ENCODE measurements around the gene RAB21. TPM values are rescaled to one million over a fixed set of nuclear protein-coding genes. Genes with fewer than 3 reads are reported as not detected.

The RAB21 gene
- total RNA-seq, 2 donors from 2014 or later: 20.8 to 23.7 TPM

DNA sequence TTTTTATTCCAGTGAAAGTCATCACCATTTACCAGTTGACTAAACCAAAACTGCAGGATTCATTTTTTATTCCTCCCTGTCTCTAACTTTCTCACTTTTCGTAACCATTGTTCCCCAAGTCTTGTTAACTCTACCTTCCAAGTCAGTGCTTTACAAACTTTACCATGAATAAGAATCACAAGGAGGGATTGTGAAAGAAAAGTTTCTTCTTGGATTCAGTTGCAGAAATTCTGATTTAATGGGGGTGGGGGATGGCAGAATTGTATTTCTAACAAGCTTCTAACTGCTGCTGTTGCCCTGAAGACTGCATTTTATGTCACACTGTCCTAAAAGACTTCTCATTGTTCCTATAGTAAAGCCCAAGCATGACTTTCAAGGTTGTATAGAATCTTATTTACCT is 5.0 kb upstream of the RAB21 start:
- H3K4me3 ChIP-seq: no peak overlapping the region
- H3K27me3 ChIP-seq (replicated peaks; ENCODE audit: insufficient read depth): no peaks in the 10 kb centered on the region
- no peak for DNase-seq (ENCODE audit: low spot score)
- 92% methylated on average over 1 of the region's 1 CpG for WGBS
- no peak for TF ChIP-seq POLR2A (IDR thresholded peaks at IDR 0.05)
- TF ChIP-seq, protein P1, sequence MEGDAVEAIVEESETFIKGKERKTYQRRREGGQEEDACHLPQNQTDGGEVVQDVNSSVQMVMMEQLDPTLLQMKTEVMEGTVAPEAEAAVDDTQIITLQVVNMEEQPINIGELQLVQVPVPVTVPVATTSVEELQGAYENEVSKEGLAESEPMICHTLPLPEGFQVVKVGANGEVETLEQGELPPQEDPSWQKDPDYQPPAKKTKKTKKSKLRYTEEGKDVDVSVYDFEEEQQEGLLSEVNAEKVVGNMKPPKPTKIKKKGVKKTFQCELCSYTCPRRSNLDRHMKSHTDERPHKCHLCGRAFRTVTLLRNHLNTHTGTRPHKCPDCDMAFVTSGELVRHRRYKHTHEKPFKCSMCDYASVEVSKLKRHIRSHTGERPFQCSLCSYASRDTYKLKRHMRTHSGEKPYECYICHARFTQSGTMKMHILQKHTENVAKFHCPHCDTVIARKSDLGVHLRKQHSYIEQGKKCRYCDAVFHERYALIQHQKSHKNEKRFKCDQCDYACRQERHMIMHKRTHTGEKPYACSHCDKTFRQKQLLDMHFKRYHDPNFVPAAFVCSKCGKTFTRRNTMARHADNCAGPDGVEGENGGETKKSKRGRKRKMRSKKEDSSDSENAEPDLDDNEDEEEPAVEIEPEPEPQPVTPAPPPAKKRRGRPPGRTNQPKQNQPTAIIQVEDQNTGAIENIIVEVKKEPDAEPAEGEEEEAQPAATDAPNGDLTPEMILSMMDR (IDR thresholded peaks at IDR 0.05): no peak
- no peak for TF ChIP-seq POLR2AphosphoS5 (IDR thresholded peaks at IDR 0.05)
- H3K27ac ChIP-seq: no peak overlapping the region
- H3K36me3 ChIP-seq: no peaks in the 10 kb centered on the region
- intact Hi-C loops (cut with DNase I): loop anchor here (5.0 kb wide), 2 partner anchors 62 to 332 kb away; partner anchors contain the start of gene TMEM19
- no peaks in the 10 kb centered on the region for H3K4me1 ChIP-seq (replicated peaks)
- no peaks in the 10 kb centered on the region for H3K9me3 ChIP-seq

GRCh38 chr12:71752891-71753290 is 1.8 kb upstream of the RAB21 start:
- H3K9me3 ChIP-seq: no peaks in the 10 kb centered on the region
- H3K27ac ChIP-seq: no peak overlapping the region
- intact Hi-C loops (cut with DNase I): loop anchor here (5.0 kb wide), 1 partner anchor 66 kb away; the partner anchor contains the start of gene TMEM19
- no peak overlapping the region for H3K4me3 ChIP-seq
- H3K4me1 ChIP-seq (replicated peaks): no peaks in the 10 kb centered on the region
- TF ChIP-seq POLR2AphosphoS5 (IDR thresholded peaks at IDR 0.05): no peak
- H3K36me3 ChIP-seq: no peaks in the 10 kb centered on the region
- no peak for DNase-seq (ENCODE audit: low spot score)
- H3K27me3 ChIP-seq (replicated peaks; ENCODE audit: insufficient read depth): no peaks in the 10 kb centered on the region
- 83% methylated on average over 1 of the region's 1 CpG for WGBS

DNA sequence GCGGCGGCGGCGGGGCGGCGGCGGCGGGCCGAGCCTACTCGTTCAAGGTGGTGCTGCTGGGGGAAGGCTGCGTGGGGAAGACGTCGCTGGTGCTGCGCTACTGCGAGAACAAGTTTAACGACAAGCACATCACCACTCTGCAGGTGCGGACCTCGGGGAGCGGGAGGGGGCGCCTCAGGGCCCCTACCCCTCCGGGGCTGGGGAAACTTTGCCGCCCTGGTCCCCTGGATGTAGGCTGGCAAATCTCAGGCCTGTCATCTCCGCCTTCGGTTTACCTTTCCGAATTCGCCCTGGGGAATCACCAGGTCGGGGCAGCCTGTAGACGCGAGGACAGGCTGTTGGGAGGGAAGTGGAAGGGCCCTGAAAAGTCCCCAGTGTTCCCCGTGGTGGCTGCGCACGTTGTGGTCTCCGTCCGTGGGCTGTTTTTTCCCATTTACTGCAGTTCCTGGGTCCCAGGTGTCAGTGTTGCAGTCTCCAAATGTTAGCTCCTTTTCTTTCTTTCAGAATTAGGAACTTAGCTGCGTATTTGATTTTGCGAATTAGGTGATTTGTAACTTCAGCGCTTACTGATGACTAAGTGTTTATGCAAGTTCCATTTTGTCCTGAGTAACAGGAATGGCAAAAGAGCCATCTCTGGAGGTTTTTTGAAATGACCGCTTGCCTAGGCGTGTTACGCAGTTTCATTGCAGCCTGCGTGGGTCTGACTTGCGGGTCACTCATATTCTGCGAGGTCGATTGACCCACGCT is 656 bp downstream of the RAB21 start:
- H3K4me1 ChIP-seq (replicated peaks): no peaks in the 10 kb centered on the region
- peak; percentile 25 for DNase-seq (ENCODE audit: low spot score)

DNA sequence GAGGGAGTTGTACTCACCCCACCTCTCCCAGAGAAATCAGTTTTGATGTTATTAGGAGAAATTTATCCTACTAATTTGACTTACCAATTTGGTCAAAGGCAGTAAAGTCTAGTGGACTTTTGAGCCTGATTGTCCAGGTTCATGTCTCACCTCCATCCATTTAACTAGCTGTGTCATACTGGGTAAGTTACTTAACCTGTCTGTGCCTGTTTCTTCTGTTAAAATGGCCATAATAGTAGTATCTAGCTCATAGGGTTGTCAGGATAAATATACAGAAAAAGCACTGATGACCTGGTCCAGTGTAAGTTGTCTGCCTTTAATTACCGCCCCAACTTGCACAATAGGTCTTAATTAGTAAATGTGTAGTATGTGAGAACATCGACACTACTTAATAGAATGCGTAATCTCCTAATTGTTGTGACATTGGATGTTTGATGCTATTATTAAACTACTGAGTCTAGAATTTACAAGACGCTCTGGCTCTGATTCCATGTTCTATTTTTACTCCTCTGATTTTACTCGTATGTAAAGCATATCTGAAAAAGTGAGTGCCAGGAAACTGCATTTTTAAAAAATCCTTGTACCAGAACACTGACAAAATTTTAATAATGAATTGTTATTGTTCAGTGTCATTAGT is 1.5 kb downstream of the RAB21 start:
- 40% methylated on average over 5 of the region's 5 CpGs for WGBS
- no peak for DNase-seq (ENCODE audit: low spot score)
- no peaks in the 10 kb centered on the region for H3K36me3 ChIP-seq
- peak overlapping the region; percentile 76 to 78 for H3K4me3 ChIP-seq
- H3K4me1 ChIP-seq (replicated peaks): no peaks in the 10 kb centered on the region
- intact Hi-C loops (cut with DNase I): no loop called here
- no peaks in the 10 kb centered on the region for H3K9me3 ChIP-seq
- no peaks in the 10 kb centered on the region for H3K27me3 ChIP-seq (replicated peaks; ENCODE audit: insufficient read depth)
- TF ChIP-seq POLR2AphosphoS5 (IDR thresholded peaks at IDR 0.05) (no peak), POLR2A (IDR thresholded peaks at IDR 0.05) (no peak)
- TF ChIP-seq, protein P1 (IDR thresholded peaks at IDR 0.05): no peak
- peak overlapping the region; percentile 93 to 94 for H3K27ac ChIP-seq

More for the DNA sequence above, 656 bp downstream of the RAB21 start:
- intact Hi-C loops (cut with DNase I): loop anchor here (1.0 kb wide), 1 partner anchor 84 kb away; the partner anchor contains the start of gene TBC1D15
- under 1% methylated on average over 43 of the region's 45 CpGs for WGBS
- Histone ChIP-seq H3K4me3 (peak overlapping the region; percentile 76 to 78), H3K9me3 (no peaks in the 10 kb centered on the region), H3K27ac (peak overlapping the region; percentile 93 to 94), H3K27me3 (replicated peaks; ENCODE audit: insufficient read depth) (no peaks in the 10 kb centered on the region), H3K36me3 (no peaks in the 10 kb centered on the region)
- no peak for TF ChIP-seq POLR2A (IDR thresholded peaks at IDR 0.05)
- TF ChIP-seq, protein P1 (IDR thresholded peaks at IDR 0.05): no peak
- TF ChIP-seq POLR2AphosphoS5 (IDR thresholded peaks at IDR 0.05): no peak

GRCh38 chr12:71759941-71760340 is 5.3 kb downstream of the RAB21 start:
- Histone ChIP-seq H3K4me3 (no peak overlapping the region), H3K27me3 (replicated peaks; ENCODE audit: insufficient read depth) (no peaks in the 10 kb centered on the region), H3K27ac (no peak overlapping the region), H3K9me3 (no peaks in the 10 kb centered on the region), H3K4me1 (replicated peaks) (no peaks in the 10 kb centered on the region), H3K36me3 (no peaks in the 10 kb centered on the region)
- TF ChIP-seq POLR2AphosphoS5 (IDR thresholded peaks at IDR 0.05) (no peak), POLR2A (IDR thresholded peaks at IDR 0.05) (no peak)
- TF ChIP-seq, protein P1 (IDR thresholded peaks at IDR 0.05): no peak
- WGBS: 93% methylated on average over 3 of the region's 3 CpGs
- DNase-seq (ENCODE audit: low spot score): no peak
- intact Hi-C loops (cut with DNase I): no loop called here
